Measurements from ENCODE around the gene CERCAM. TPM values are rescaled to one million over a fixed set of nuclear protein-coding genes. Genes with fewer than 3 reads are reported as not detected.

Gene CERCAM
- polyA plus RNA-seq, 3 donors: 1.5 to 2.5 (median 1.8) TPM

DNA sequence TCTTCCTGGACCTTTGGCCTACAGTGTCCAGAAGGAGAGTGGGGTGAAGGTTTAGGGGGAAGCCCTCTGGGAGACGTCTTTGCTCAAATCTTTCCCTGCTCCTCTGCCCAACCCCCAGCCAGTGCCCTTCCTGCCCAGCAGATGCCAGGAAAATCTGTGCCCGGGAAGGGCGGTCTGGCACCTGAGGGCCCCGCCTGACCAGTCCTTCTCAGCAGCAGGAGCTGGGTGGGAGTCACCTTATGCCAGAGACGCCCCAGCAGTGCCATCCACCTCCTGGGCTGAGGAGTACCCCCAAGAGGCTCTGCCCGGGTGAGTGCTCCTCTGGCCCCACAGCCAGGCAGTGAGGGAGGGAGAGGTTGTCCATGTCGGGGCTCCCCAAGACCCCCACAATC lies 14.9 kb upstream of the CERCAM start:
- intact Hi-C loops (cut with micrococcal nuclease): no loop called here
- Histone ChIP-seq H3K27me3 (ENCODE audit: control insufficient read depth in 2 of 2, insufficient read depth in 2 of 2, low read length in 2 of 2) (peaks cover 5 to 24% of the 10 kb centered on the region in 2 donors), H3K79me2 (ENCODE audit: insufficient read depth, low read length) (no peaks in the 10 kb centered on the region), H3K4me3 (replicated peaks in 1 of 3; ENCODE audit: low read depth in 2 of 3, low read length in 3 of 3) (no peak overlapping the region), H3K4me1 (ENCODE audit: control insufficient read depth in 1 of 2, insufficient read depth in 2 of 2, low read length in 2 of 2) (no peaks in the 10 kb centered on the region), H3K9ac (ENCODE audit: insufficient read depth, low read length, poor library complexity, severe bottlenecking) (no peak overlapping the region), H4K20me1 (ENCODE audit: insufficient read depth, low read length) (no peaks in the 10 kb centered on the region), H3K4me2 (replicated peaks; ENCODE audit: extremely low read depth, low read length, poor library complexity, severe bottlenecking) (no peak overlapping the region), H2AFZ (ENCODE audit: insufficient read depth, low read depth, low read length, poor library complexity, severe bottlenecking) (no peak overlapping the region), H3K27ac (ENCODE audit: low read depth in 1 of 2, low read length in 2 of 2) (no peak overlapping the region), H3K9me3 (replicated peaks in 1 of 2; ENCODE audit: control insufficient read depth in 1 of 2, insufficient read depth in 1 of 2, low read length in 2 of 2) (no peaks in the 10 kb centered on the region), H3K36me3 (replicated peaks in 1 of 2; ENCODE audit: control insufficient read depth in 1 of 2, insufficient read depth in 2 of 2, low read length in 2 of 2) (no peaks in the 10 kb centered on the region)
- Mint-ChIP-seq H3K4me1 (no peaks in the 10 kb centered on the region), H3K9me3 (no peaks in the 10 kb centered on the region), H3K4me3 (no peak overlapping the region), H3K36me3 (no peaks in the 10 kb centered on the region), H3K27ac (peak overlapping the region in 1 of 7 donors; percentile 37), H3K27me3 (ENCODE audit: low read depth in 3 of 3) (peaks cover 22 to 38% (median 30%) of the 10 kb centered on the region in 3 donors)
- no peak for DNase-seq
- 93% methylated on average over 4 of the region's 7 CpGs for WGBS (ENCODE audit: insufficient coverage)
- TF ChIP-seq, protein P1, sequence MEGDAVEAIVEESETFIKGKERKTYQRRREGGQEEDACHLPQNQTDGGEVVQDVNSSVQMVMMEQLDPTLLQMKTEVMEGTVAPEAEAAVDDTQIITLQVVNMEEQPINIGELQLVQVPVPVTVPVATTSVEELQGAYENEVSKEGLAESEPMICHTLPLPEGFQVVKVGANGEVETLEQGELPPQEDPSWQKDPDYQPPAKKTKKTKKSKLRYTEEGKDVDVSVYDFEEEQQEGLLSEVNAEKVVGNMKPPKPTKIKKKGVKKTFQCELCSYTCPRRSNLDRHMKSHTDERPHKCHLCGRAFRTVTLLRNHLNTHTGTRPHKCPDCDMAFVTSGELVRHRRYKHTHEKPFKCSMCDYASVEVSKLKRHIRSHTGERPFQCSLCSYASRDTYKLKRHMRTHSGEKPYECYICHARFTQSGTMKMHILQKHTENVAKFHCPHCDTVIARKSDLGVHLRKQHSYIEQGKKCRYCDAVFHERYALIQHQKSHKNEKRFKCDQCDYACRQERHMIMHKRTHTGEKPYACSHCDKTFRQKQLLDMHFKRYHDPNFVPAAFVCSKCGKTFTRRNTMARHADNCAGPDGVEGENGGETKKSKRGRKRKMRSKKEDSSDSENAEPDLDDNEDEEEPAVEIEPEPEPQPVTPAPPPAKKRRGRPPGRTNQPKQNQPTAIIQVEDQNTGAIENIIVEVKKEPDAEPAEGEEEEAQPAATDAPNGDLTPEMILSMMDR (IDR thresholded peaks at IDR 0.05): no peak

DNA sequence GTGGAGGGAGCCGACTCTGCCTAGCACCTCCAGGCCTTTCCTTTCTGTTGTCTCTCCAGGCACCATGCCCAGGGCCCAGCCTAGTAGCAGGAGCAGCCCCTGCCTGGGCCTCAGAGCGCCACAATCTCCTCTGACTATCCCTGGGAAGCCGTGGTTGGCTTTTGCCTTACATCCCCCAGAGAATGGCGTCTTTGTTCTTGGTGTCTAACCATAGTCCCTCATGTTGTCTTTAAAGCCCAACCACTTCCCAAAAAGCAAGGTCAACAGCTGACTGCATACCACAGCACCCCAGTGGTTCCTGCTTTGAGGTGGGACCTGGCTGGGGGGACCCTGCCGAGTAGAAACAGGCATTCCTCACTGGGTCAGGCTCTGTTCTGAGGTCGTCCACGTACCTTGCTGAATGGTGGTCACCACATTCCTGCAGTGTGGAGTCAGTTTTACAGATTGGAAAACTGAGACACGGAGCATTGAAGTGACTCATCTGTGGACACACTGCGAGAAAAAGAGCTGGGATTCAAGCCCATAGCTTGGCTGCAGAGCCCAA lies 13.7 kb upstream of the CERCAM start:
- H3K79me2 ChIP-seq (ENCODE audit: insufficient read depth, low read length): no peaks in the 10 kb centered on the region
- 83% methylated on average over 8 of the region's 9 CpGs for WGBS (ENCODE audit: insufficient coverage)
- no peaks in the 10 kb centered on the region for H3K36me3 Mint-ChIP-seq
- no peaks in the 10 kb centered on the region for H4K20me1 ChIP-seq (ENCODE audit: insufficient read depth, low read length)
- DNase-seq: no peak
- H3K4me3 Mint-ChIP-seq: no peak overlapping the region
- H3K27ac ChIP-seq (ENCODE audit: low read depth in 1 of 2, low read length in 2 of 2): no peak overlapping the region
- TF ChIP-seq, protein P1 (IDR thresholded peaks at IDR 0.05): no peak
- no peaks in the 10 kb centered on the region for H3K36me3 ChIP-seq (replicated peaks in 1 of 2; ENCODE audit: control insufficient read depth in 1 of 2, insufficient read depth in 2 of 2, low read length in 2 of 2)
- intact Hi-C loops (cut with micrococcal nuclease): no loop called here
- H3K9me3 Mint-ChIP-seq: no peaks in the 10 kb centered on the region
- H3K4me3 ChIP-seq (replicated peaks in 1 of 3; ENCODE audit: low read depth in 2 of 3, low read length in 3 of 3): no peak overlapping the region
- H3K9me3 ChIP-seq (replicated peaks in 1 of 2; ENCODE audit: control insufficient read depth in 1 of 2, insufficient read depth in 1 of 2, low read length in 2 of 2): no peaks in the 10 kb centered on the region
- H3K4me1 Mint-ChIP-seq: no peaks in the 10 kb centered on the region
- no peaks in the 10 kb centered on the region for H3K4me1 ChIP-seq (ENCODE audit: control insufficient read depth in 1 of 2, insufficient read depth in 2 of 2, low read length in 2 of 2)
- H3K9ac ChIP-seq (ENCODE audit: insufficient read depth, low read length, poor library complexity, severe bottlenecking): no peak overlapping the region
- H3K27me3 ChIP-seq (ENCODE audit: control insufficient read depth in 2 of 2, insufficient read depth in 2 of 2, low read length in 2 of 2): peaks cover 5 to 31% of the 10 kb centered on the region in 2 donors
- no peak overlapping the region for H3K27ac Mint-ChIP-seq
- peaks cover 30 to 45% (median 35%) of the 10 kb centered on the region in 3 donors for H3K27me3 Mint-ChIP-seq (ENCODE audit: low read depth in 3 of 3)
- no peak overlapping the region for H2AFZ ChIP-seq (ENCODE audit: insufficient read depth, low read depth, low read length, poor library complexity, severe bottlenecking)
- no peak overlapping the region for H3K4me2 ChIP-seq (replicated peaks; ENCODE audit: extremely low read depth, low read length, poor library complexity, severe bottlenecking)
